Stimulated activated memory B cell treated with anti-CD40 and anti-IgM and Interleukin-4, amounts not matched to agents 10 μg/mL and 1 μg/mL and 100 μg/mL, for 72 hours (primary cell): Measurements from ENCODE around the gene CAMK2G.
"Not testable (repeated sequence)": the region's sequence is repeated elsewhere in the genome, so short reads cannot be mapped to it uniquely, and the experiment has no call there.

Experiments
- ATAC-seq: fragments of 150-1000 bp; cut with Tn5 transposase; 2 replicates; pipeline ENCODE4 v1.10.0; 2021
- H3K27ac Mint-ChIP-seq: one replicate; pipeline ENCODE4 v1.8.0; 2022; ENCODE audit warnings: mild to moderate bottlenecking, mixed read lengths
- H3K27me3 Mint-ChIP-seq: one replicate; pipeline ENCODE4 v1.8.0; 2022; ENCODE audit warnings: mixed read lengths
- H3K36me3 Mint-ChIP-seq: one replicate; pipeline ENCODE4 v1.8.0; 2022; ENCODE audit warnings: mixed read lengths
- H3K4me1 Mint-ChIP-seq: one replicate; pipeline ENCODE4 v1.8.0; 2022; ENCODE audit warnings: mixed read lengths
- H3K4me3 Mint-ChIP-seq: one replicate; pipeline ENCODE4 v1.8.0; 2022; ENCODE audit warnings: mild to moderate bottlenecking, moderate library complexity, mixed read lengths
- H3K9me3 Mint-ChIP-seq: one replicate; pipeline ENCODE4 v1.8.0; 2022; ENCODE audit warnings: mixed read lengths

CAMK2G gene

DNA sequence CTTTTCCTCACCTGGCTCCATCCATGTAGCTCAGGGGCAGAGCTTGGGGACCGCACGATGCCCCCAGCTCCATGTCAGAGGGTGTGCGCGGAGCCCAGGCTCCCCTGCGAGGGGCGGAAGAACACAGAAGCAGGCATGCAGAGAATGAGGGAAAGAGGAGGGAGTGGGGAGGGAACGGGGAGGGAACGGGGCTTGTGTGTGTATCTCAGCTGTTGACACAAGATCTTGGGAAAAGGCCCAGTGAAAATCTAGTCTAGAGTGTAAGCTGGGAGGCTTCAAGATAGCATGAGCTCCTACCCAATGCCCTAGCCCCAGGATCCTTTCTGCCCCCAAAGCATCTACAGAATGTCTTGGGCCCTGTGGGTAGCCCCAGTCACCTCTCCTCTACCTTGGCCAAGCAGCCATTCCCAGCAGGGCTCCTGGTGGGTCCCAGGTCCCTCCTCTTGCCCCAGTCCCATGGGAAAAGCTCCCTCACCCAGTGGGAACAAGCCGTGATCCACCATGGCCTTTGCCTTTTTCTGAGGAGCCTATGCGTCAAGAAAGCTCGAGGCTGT, 37.9 kb downstream of the CAMK2G start:
- no peaks in the 10 kb centered on the region for H3K27me3 Mint-ChIP-seq
- no peak overlapping the region for H3K4me3 Mint-ChIP-seq
- H3K4me1 Mint-ChIP-seq: no peaks in the 10 kb centered on the region
- peaks cover 37% of the 10 kb centered on the region for H3K36me3 Mint-ChIP-seq
- no peak for ATAC-seq
- no peak overlapping the region for H3K27ac Mint-ChIP-seq
- no peaks in the 10 kb centered on the region for H3K9me3 Mint-ChIP-seq

DNA sequence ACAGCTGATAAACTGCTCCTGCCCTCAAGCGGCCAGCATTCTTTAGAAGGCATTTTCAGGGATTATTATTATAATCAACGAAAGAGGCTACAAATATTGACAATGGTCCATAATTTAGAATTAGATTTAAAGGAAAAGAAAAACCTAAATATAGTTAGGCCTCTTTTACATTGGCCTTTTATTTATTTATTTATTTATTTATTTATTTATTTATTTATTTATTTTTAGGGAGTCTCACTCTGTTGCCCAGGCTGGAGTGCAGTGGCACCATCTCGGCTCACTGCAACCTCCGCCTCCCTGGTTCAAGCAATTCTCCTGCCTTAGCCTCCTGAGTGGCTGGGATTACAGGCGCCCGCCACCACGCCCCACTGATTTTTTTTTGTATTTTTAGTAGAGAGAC, 45.3 kb downstream of the CAMK2G start:
- peaks cover 30% of the 10 kb centered on the region for H3K36me3 Mint-ChIP-seq
- ATAC-seq, H3K9me3 Mint-ChIP-seq, H3K4me1 Mint-ChIP-seq, H3K27ac Mint-ChIP-seq, H3K4me3 Mint-ChIP-seq, H3K27me3 Mint-ChIP-seq: not testable (repeated sequence)

DNA sequence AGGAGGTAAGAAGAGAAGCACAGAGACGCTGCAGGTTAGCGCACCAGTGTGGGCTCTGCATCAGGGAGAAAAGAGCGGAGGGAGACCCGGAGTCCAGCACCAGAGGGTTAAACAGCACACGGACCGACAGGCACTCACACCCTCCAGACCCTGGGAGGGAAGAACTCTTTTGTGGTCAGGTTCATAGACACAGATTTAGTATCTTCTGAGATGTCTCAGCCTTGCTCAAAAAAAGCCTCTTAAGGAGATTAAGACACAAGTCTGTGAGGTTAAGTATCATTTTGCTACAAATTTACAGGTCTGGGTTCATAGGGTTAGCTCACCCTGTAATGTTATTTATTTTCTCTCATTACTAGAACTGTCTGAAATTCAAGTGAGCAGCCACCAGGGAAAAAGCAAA, 46.2 kb downstream of the CAMK2G start:
- Mint-ChIP-seq H3K27ac (no peak overlapping the region), H3K9me3 (no peaks in the 10 kb centered on the region), H3K36me3 (peaks cover 31% of the 10 kb centered on the region), H3K4me1 (no peaks in the 10 kb centered on the region), H3K4me3 (no peak overlapping the region), H3K27me3 (no peaks in the 10 kb centered on the region)
- ATAC-seq: no peak

DNA sequence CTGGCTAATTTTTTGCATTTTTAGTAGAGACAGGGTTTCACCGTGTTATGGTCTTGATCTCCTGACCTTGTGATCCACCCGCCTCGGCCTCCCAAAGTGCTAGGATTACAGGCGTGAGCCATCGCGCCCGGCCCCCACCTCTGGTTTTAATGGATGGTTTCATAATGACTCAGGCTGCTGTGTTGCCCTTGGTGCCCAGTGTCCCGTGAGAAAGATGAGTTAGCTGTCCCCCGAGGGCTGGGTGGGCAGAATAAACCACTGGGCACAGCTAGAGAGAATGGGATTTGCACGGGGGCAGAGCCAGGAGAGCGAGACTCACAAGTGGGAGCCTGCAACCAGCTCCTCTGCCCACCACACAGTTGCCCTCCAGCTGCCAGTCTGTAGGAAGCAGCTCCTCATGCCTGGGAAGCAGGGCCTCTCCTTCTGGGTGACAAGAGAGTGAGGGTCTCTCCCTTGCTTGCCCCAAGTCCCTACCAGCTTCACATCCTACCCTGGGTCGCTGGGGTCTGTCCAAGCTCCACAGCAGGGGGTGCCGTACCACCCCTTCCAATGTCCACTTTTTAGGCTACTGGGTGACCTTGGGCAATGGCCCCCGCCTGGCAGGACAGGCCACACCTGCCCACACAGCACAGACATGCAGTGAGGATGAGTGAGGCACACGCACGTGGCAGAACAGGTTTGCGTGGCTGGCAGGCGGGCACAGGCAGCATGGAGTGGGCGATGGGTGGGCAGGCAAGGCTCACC, 46.8 kb downstream of the CAMK2G start:
- no peaks in the 10 kb centered on the region for H3K4me1 Mint-ChIP-seq
- no peak for ATAC-seq
- no peak overlapping the region for H3K27ac Mint-ChIP-seq

DNA sequence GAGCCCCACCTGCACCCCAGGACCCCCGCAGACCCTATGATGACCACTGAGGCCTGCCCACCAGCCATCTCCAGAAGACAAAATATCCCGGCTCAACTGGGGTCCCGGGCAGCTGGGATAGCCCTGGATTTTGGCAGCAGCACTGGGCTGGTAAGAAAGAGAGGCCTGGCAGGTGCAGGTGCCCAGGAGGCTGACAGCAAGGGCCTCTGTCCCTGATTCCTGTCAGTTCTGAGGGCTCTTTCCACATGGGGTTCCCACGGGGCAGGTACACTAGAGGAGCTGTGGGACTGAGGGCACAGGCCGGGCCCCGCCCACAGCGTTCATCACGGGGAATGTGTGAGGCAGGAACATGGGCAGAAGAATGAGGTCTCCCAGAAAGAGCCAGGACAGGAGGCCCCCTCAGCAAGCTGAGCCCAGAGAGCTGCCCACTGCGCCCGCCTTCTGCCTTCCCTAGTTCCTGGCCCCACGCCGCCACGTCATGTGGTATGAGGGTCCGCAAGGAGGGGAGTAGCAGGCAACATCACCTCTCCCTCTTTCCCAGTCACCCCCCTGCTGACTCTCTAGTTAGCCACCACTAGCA, 50.1 kb downstream of the CAMK2G start:
- Mint-ChIP-seq H3K36me3 (peaks cover 44% of the 10 kb centered on the region), H3K9me3 (no peaks in the 10 kb centered on the region), H3K27me3 (no peaks in the 10 kb centered on the region), H3K4me3 (no peak overlapping the region), H3K4me1 (no peaks in the 10 kb centered on the region), H3K27ac (peak overlapping the region; percentile 40)
- no peak for ATAC-seq

More for the DNA sequence above, 46.8 kb downstream of the CAMK2G start:
- Mint-ChIP-seq H3K36me3 (peaks cover 34% of the 10 kb centered on the region), H3K4me3 (no peak overlapping the region), H3K9me3 (no peaks in the 10 kb centered on the region), H3K27me3 (no peaks in the 10 kb centered on the region)

DNA sequence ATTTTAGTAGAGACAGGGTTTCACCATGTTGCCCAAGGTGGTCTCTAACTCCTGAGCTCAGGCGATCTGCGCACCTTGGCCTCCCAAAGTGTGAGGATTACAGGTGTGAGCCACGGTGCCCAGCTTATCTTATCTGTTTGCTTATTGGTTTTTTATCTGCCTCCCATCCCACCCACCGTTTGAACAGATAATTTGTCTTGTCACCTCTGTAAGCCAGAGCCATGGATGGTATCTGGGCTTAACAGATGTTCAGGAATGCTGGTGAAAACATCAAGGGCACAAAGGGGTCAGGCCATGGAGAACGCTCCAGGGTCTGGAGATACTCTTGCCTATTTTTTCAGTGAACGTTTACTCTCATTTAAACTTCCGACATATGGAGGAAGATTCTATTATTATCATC, 51.0 kb downstream of the CAMK2G start:
- ATAC-seq: no peak
- Mint-ChIP-seq H3K36me3 (peaks cover 44% of the 10 kb centered on the region), H3K27ac (no peak overlapping the region), H3K4me3 (no peak overlapping the region), H3K4me1 (no peaks in the 10 kb centered on the region), H3K27me3 (no peaks in the 10 kb centered on the region), H3K9me3 (no peaks in the 10 kb centered on the region)

DNA sequence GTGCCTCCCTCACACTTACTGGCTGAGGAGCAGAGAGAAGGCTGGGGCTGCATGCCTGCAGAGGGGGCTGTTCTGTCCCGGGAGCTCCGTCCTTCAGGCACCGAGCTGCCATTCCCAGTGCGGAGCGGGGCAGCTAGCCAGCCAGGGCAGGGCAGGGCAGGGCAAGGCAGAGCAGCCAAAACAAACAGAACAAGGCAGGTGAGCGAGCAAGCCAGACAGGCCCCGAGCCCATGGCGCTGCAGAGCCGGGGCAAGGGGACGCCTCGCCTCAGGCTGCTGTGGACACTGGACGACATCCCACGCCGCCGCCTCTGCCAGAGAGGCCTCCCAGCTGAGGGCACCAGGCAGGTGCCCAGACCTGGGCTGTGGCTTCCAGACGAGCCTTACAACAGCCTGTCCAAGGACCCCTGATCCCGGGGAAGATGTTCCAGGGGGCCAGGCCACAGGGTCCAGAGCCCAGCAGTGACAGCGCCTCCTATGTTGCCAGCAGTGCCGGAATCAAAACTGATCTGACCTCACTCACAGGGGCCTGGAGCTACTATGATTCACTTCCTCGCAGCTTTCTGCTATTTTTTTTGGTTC, 54.8 kb downstream of the CAMK2G start:
- no peak for ATAC-seq
- Mint-ChIP-seq H3K4me1 (no peaks in the 10 kb centered on the region), H3K9me3 (no peaks in the 10 kb centered on the region), H3K4me3 (no peak overlapping the region), H3K36me3 (peaks cover 32% of the 10 kb centered on the region), H3K27me3 (no peaks in the 10 kb centered on the region), H3K27ac (no peak overlapping the region)

DNA sequence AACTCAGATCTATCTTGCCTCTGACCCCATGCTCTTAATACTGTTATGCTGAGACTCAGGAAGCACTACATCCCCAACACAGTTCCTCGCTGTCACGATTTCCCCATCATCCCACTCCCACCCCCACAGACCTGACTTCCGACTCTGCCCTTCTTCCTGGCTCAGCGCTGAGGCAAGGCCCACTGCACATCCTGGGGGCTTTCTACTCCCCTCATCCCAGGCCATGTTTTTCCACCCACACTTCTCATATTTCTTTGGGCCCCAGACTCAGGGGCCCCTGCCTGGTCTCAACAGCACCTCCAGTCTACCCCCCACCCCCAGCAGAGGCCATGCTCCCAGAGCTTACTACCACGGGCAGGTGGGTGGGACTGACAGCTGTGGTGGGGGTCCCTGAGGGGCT, 55.3 kb downstream of the CAMK2G start:
- Mint-ChIP-seq H3K27me3 (no peaks in the 10 kb centered on the region), H3K27ac (no peak overlapping the region), H3K4me1 (no peaks in the 10 kb centered on the region), H3K36me3 (peaks cover 29% of the 10 kb centered on the region), H3K9me3 (no peaks in the 10 kb centered on the region), H3K4me3 (no peak overlapping the region)
- ATAC-seq: no peak

DNA sequence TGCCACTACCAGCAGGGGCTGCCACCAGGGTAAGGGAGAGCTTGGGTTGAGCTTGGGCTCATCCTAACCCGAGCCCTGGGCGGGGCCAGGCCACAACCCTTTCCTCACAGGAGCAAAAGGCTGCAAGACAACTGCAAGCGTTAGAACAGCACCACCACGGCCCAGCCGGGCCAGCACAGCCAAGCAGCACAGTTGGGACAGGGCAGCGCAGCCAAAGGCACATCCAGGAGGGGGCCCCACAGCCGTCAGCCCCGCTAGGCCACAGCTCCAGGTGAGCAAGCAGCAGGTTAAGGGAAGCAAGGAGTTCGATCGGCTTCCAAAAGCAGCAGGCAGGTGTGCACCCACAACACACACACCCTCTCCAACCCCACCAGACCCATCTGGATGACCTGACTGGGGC, 56.0 kb downstream of the CAMK2G start:
- no peaks in the 10 kb centered on the region for H3K4me1 Mint-ChIP-seq
- no peak overlapping the region for H3K4me3 Mint-ChIP-seq
- ATAC-seq: no peak
- no peaks in the 10 kb centered on the region for H3K27me3 Mint-ChIP-seq
- H3K36me3 Mint-ChIP-seq: peaks cover 34% of the 10 kb centered on the region
- H3K27ac Mint-ChIP-seq: no peak overlapping the region
- H3K9me3 Mint-ChIP-seq: no peaks in the 10 kb centered on the region

DNA sequence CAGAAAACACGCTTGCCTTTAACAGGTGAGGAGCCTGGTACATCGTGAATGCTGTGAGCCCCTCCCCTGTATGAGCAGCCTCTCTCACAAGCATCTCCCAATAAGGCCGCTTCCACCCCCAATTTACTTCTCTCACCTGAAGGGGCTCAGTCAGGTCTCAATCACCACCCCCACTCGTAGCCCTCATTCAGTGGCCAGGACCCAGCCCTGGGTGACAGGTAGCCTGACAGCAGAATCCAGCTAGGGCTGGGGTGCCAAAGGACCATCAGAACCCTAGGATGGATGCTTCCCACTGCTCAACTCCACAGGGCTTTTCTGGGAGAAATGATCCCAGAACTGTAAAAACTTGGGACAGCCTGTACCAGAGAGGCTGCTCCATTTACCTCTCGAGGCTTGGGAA, 56.5 kb downstream of the CAMK2G start:
- no peaks in the 10 kb centered on the region for H3K9me3 Mint-ChIP-seq
- H3K4me3 Mint-ChIP-seq: no peak overlapping the region
- no peak overlapping the region for H3K27ac Mint-ChIP-seq
- no peak for ATAC-seq
- no peaks in the 10 kb centered on the region for H3K4me1 Mint-ChIP-seq
- H3K36me3 Mint-ChIP-seq: peaks cover 40% of the 10 kb centered on the region
- H3K27me3 Mint-ChIP-seq: no peaks in the 10 kb centered on the region

DNA sequence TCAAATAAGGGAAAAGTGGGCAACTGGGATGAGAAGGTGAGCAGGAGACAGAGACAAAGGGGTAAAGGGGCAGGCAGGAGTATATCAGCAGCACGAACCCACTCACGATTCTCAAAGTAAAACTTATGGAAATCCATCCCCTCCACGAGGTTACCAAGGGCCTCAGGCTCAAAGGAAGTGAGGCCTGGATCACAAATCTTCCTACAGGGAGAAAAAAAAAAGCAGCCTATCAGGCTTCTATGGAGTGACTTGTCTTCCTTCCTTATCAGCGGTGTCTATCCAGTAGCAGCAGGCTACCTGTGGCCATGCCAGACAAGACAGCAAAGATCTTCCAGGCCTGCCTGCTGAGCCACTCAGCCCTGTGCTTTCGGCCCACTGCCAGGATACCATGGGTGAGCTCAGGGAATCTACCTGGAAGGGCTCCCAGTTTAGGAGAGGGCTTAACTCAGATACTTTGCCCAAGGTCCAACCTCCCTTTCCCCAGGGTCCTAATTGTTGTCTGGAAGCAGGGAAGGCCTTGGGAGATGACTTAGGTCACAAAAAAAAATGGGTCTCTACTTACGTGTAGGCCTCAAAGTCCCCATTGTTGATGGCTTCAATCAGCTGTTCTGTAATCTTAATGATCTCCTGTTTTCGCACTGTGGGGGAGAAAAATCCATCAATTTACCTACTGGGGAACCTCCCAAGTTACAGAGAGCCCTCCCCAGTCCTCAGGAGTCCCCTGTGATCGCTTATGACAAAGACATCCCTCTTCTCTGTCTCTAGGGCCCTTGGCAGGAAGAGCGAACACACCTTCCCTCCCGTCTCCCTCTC, 57.2 kb downstream of the CAMK2G start:
- no peak for ATAC-seq
- Mint-ChIP-seq H3K36me3 (peaks cover 36% of the 10 kb centered on the region), H3K27me3 (no peaks in the 10 kb centered on the region), H3K27ac (no peak overlapping the region), H3K4me1 (no peaks in the 10 kb centered on the region), H3K4me3 (no peak overlapping the region), H3K9me3 (no peaks in the 10 kb centered on the region)

DNA sequence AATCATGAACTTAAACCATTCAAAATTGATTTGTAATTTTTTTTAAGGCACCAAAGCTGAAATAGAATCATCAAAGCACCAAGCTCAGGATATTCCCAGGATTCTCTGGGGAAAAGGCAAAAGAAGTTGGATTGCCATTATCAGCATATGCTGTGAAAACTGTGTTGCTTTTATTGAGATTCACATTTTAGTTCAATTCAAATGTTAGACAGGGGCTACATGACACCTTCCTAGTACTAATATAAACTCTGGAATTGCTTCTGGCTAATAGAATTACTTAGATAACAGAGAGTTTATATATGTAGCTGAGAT, 58.7 kb downstream of the CAMK2G start:
- H3K36me3 Mint-ChIP-seq: peaks cover 29% of the 10 kb centered on the region
- no peak overlapping the region for H3K4me3 Mint-ChIP-seq
- no peak for ATAC-seq
- no peak overlapping the region for H3K27ac Mint-ChIP-seq
- H3K9me3 Mint-ChIP-seq: no peaks in the 10 kb centered on the region
- H3K4me1 Mint-ChIP-seq: peaks cover under 1% of the 10 kb centered on the region
- H3K27me3 Mint-ChIP-seq: no peaks in the 10 kb centered on the region

DNA sequence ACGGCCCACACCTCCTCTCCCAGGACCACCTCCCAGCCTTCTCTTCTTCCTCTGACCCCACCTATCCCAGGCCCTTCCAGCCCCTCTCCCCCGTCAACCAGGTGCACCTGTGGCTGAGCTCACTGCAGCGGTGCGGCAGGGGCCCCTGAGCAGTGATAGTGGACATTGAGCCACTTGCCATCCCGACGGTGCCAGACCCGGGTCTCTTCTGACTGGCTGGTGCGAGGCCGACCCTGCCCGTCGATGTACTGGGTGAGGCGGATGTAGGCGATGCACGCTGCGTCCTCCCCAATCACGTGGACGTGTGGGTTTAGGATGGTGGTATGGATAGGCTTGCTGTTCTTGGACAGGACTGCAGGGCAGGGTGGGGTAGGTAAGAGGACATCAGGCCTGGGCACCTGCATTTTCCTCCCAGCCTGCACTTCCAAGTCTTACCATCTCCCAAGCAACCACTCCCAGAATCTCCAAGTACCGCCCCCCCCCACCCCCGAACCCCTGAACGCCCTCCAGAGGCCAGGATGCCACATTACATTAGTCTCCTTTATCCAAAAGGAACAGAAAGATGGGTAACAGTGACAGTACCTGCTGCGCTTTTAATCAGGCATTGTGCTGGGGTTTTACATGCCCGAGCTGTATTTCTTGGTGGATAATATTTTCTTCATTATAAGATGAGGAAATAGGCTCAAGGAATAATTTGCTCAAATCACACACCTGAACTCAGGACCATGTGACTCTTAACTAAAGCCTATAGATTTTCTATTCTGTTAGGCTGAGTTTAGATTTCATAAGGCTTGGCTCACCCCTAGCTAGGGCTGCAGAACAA, 59.2 kb downstream of the CAMK2G start:
- no peaks in the 10 kb centered on the region for H3K9me3 Mint-ChIP-seq
- peaks cover 6% of the 10 kb centered on the region for H3K4me1 Mint-ChIP-seq
- H3K27ac Mint-ChIP-seq: no peak overlapping the region
- peaks cover 29% of the 10 kb centered on the region for H3K36me3 Mint-ChIP-seq
- no peak for ATAC-seq
- no peaks in the 10 kb centered on the region for H3K27me3 Mint-ChIP-seq
- H3K4me3 Mint-ChIP-seq: no peak overlapping the region

DNA sequence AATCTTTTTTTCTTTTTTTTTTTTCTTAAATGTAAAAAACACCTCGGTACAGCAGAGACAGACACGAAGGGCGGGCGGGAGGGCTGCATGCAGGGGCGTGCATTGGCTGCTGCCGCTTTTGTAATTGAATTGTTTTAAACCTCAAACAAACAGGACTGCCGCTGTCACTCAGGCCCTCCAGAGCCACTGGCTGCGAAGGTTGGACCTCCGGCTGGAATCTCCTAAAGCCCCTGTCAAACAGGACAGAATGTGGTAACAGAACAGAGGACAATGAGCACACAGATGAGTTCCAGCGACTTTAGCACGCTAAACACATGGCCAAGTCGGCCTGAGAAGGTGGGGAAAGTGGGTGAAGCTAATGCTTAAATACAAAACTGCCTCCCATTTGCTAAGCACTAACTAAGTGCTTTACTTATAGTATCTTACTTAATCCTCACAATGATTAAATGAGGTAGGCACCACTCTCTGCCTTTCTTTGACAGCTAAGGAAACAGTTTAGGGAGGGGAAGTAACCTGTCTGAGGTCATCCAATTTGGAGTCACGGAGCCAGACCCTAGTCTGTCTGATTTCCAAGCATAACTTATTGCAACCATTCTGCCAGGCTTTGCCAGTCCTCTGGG, 60.0 kb downstream of the CAMK2G start:
- Mint-ChIP-seq H3K27me3 (no peaks in the 10 kb centered on the region), H3K27ac (no peak overlapping the region), H3K36me3 (peaks cover 29% of the 10 kb centered on the region), H3K4me3 (no peak overlapping the region), H3K9me3 (no peaks in the 10 kb centered on the region), H3K4me1 (peaks cover 13% of the 10 kb centered on the region)
- ATAC-seq: no peak
